Tibial artery (tissue), 4 donors: Measurements from ENCODE around the gene CPNE4.
A peak's percentile ranks its signal among the peaks of the same experiment; 100 is the strongest.

Experiments
- DNase-seq, 2 donors: peaks; one replicate each; pipeline ENCODE4 v3.0.0-alpha.2; 2019
- H3K27ac ChIP-seq, 2 donors: fragments of 200-600 bp; sonication (generic) in 1 of 2; 1 replicate in 1 of 2; 2 replicates in 1 of 2; pipeline ENCODE4 v1.5.1; 2018 to 2019; ENCODE audit warnings: mild to moderate bottlenecking in 1 of 2
- H3K27me3 ChIP-seq, 2 donors: fragments of 200-600 bp; sonication (generic) in 1 of 2; one replicate each; pipeline versions ENCODE4 v1.5.1 to v1.6.0; 2016 to 2019
- H3K36me3 ChIP-seq, 3 donors: fragments of 200-600 bp; sonication (generic) in 2 of 3; one replicate each; pipeline ENCODE4 v1.5.1; 2016 to 2019; ENCODE audit warnings: mild to moderate bottlenecking in 2 of 3
- H3K4me1 ChIP-seq, 4 donors: fragments of 200-600 bp; sonication (generic) in 2 of 4; 1 replicate in 3 of 4; 2 replicates in 1 of 4; pipeline ENCODE4 v1.5.1; 2016 to 2019
- H3K4me3 ChIP-seq, 2 donors: fragments of 200-600 bp; sonication (generic) in 1 of 2; 1 replicate in 1 of 2; 2 replicates in 1 of 2; pipeline ENCODE4 v1.5.1; 2018 to 2019; ENCODE audit warnings: mild to moderate bottlenecking in 2 of 2
- H3K9me3 ChIP-seq, 3 donors: fragments of 200-600 bp; sonication (generic) in 1 of 3; one replicate each; pipeline ENCODE4 v1.5.1; 2016 to 2019
- CTCF ChIP-seq, 2 experiments: fragments of 200-600 bp in 1 of 2; fragments of 450-650 bp in 1 of 2; IDR thresholded peaks; one replicate each; pipeline ENCODE4 v1.5.1; 2017 to 2019; ENCODE audit warnings: antibody characterized with exemption in 2 of 2, mild to moderate bottlenecking in 1 of 2, moderate library complexity in 1 of 2
- intact Hi-C: fragments of 100-400 bp; cut with DNase I; formaldehyde crosslinking; loops from one replicate; pipeline ENCODE4 v1.15.0; 2023; ENCODE audit warnings: low total_unique reads

CPNE4 gene

GRCh38 chr3:132007617-132008016 lies 27.2 kb downstream of the CPNE4 start:
- no peak overlapping the region for H3K4me3 ChIP-seq
- no peaks in the 10 kb centered on the region for H3K4me1 ChIP-seq
- TF ChIP-seq CTCF (IDR thresholded peaks at IDR 0.05), result no peak
- no peaks in the 10 kb centered on the region for H3K27me3 ChIP-seq
- DNase-seq, result no peak
- H3K36me3 ChIP-seq, result no peaks in the 10 kb centered on the region
- intact Hi-C loops, result no loop called here
- no peaks in the 10 kb centered on the region for H3K9me3 ChIP-seq
- no peak overlapping the region for H3K27ac ChIP-seq

GRCh38 chr3:132006605-132007204 lies 28.1 kb downstream of the CPNE4 start:
- peak in 1 of 2 experiments; percentile 6 for TF ChIP-seq CTCF (IDR thresholded peaks at IDR 0.05)
- no peak for DNase-seq
- intact Hi-C loops, result no loop called here
- no peaks in the 10 kb centered on the region for H3K36me3 ChIP-seq
- no peak overlapping the region for H3K4me3 ChIP-seq
- no peak overlapping the region for H3K27ac ChIP-seq
- H3K4me1 ChIP-seq, result no peaks in the 10 kb centered on the region
- no peaks in the 10 kb centered on the region for H3K9me3 ChIP-seq
- H3K27me3 ChIP-seq, result no peaks in the 10 kb centered on the region

GRCh38 chr3:132004571-132004970 lies 30.2 kb downstream of the CPNE4 start:
- intact Hi-C loops, result no loop called here
- Histone ChIP-seq H3K4me3 (no peak overlapping the region), H3K36me3 (no peaks in the 10 kb centered on the region), H3K9me3 (no peaks in the 10 kb centered on the region), H3K27ac (no peak overlapping the region), H3K4me1 (no peaks in the 10 kb centered on the region), H3K27me3 (no peaks in the 10 kb centered on the region)
- TF ChIP-seq CTCF (IDR thresholded peaks at IDR 0.05), result no peak
- no peak for DNase-seq

- no peak for DNase-seq
- Histone ChIP-seq H3K4me1 (no peaks in the 10 kb centered on the region), H3K9me3 (no peaks in the 10 kb centered on the region), H3K4me3 (no peak overlapping the region), H3K36me3 (no peaks in the 10 kb centered on the region), H3K27ac (no peak overlapping the region), H3K27me3 (no peaks in the 10 kb centered on the region)
- no peak for TF ChIP-seq CTCF (IDR thresholded peaks at IDR 0.05)
- intact Hi-C loops, result no loop called here
These were observed 31.1 kb downstream of the CPNE4 start for GRCh38 chr3:132003685-132004084.

GRCh38 chr3:132001999-132002398 lies 32.8 kb downstream of the CPNE4 start:
- Histone ChIP-seq H3K27ac (no peak overlapping the region), H3K4me3 (no peak overlapping the region), H3K27me3 (no peaks in the 10 kb centered on the region), H3K9me3 (no peaks in the 10 kb centered on the region), H3K36me3 (no peaks in the 10 kb centered on the region), H3K4me1 (no peaks in the 10 kb centered on the region)
- no peak for DNase-seq
- TF ChIP-seq CTCF (IDR thresholded peaks at IDR 0.05), result no peak
- intact Hi-C loops, result no loop called here

GRCh38 chr3:132001036-132001435 lies 33.8 kb downstream of the CPNE4 start:
- Histone ChIP-seq H3K27me3 (no peaks in the 10 kb centered on the region), H3K36me3 (no peaks in the 10 kb centered on the region), H3K27ac (no peak overlapping the region), H3K4me1 (no peaks in the 10 kb centered on the region), H3K4me3 (no peak overlapping the region), H3K9me3 (no peaks in the 10 kb centered on the region)
- no peak for DNase-seq
- intact Hi-C loops, result no loop called here
- TF ChIP-seq CTCF (IDR thresholded peaks at IDR 0.05), result no peak
